Kidney glomerular epithelial cell (primary cell): ENCODE measurements around the gene BOLA2B.

ENCODE experiments used
- DNase-seq: peaks from one replicate; lab custom pipeline; 2025; lab: John Stamatoyannopoulos, UW

BOLA2B gene

GRCh38 chr16:30143347-30143702 lies 50.1 kb downstream of the BOLA2B start:
- no peak for DNase-seq
